Hepatocyte (in vitro differentiated cells): ENCODE results near the gene FMNL1. TPM values are rescaled to one million over a fixed set of nuclear protein-coding genes. Genes with fewer than 3 reads are reported as not detected.
A peak's percentile ranks its signal among the peaks of the same experiment; 100 is the strongest.

ENCODE experiments used
- DNase-seq: peaks from one replicate; pipeline ENCODE4 v3.0.0-alpha.2; 2016; ENCODE audit warnings: low spot score
- H2AFZ ChIP-seq: fragments of 200-600 bp; sonication (generic); 2 replicates; pipeline ENCODE4 v1.6.0; 2016; ENCODE audit warnings: antibody characterized with exemption, mild to moderate bottlenecking
- H3K27ac ChIP-seq: fragments of 200-600 bp; sonication (generic); 2 replicates; pipeline ENCODE4 v1.5.1; 2016; ENCODE audit warnings: mild to moderate bottlenecking
- H3K27me3 ChIP-seq: fragments of 200-600 bp; sonication (generic); 2 replicates; pipeline ENCODE4 v1.6.1; 2016
- H3K36me3 ChIP-seq: fragments of 200-600 bp; sonication (generic); replicated peaks from 2 replicates; pipeline ENCODE4 v1.5.1; 2016; ENCODE audit warnings: low read depth; ENCODE audit not compliant: insufficient read depth
- H3K4me1 ChIP-seq: fragments of 200-600 bp; sonication (generic); 2 replicates; pipeline ENCODE4 v1.5.1; 2016; ENCODE audit warnings: mild to moderate bottlenecking, moderate library complexity; ENCODE audit not compliant: insufficient read depth
- H3K4me2 ChIP-seq: fragments of 200-600 bp; sonication (generic); 2 replicates; pipeline ENCODE4 v1.6.0; 2016
- H3K4me3 ChIP-seq: fragments of 200-600 bp; sonication (generic); 2 replicates; pipeline ENCODE4 v1.5.1; 2016; ENCODE audit warnings: mild to moderate bottlenecking
- H3K79me2 ChIP-seq: fragments of 200-600 bp; sonication (generic); 2 replicates; pipeline ENCODE4 v1.6.0; 2017; ENCODE audit warnings: mild to moderate bottlenecking
- H3K9me2 ChIP-seq: fragments of 200-600 bp; sonication (generic); replicated peaks from 2 replicates; pipeline ENCODE4 v1.6.0; 2017; ENCODE audit warnings: mild to moderate bottlenecking; ENCODE audit not compliant: insufficient read depth
- H3K9me3 ChIP-seq: fragments of 200-600 bp; sonication (generic); 2 replicates; pipeline ENCODE4 v1.5.1; 2016; ENCODE audit warnings: low read depth, mild to moderate bottlenecking
- H4K20me1 ChIP-seq: fragments of 200-600 bp; sonication (generic); 2 replicates; pipeline ENCODE4 v1.6.0; 2016; ENCODE audit warnings: mild to moderate bottlenecking; ENCODE audit not compliant: insufficient read depth, poor library complexity, severe bottlenecking
- EZH2 ChIP-seq: fragments of 200-600 bp; sonication (generic); IDR thresholded peaks from 2 replicates; pipeline ENCODE4 v1.6.1; 2016; ENCODE audit warnings: antibody characterized with exemption, mild to moderate bottlenecking, borderline replicate concordance
- EZH2phosphoT487 ChIP-seq: fragments of 200-600 bp; sonication (generic); IDR thresholded peaks from one replicate; pipeline ENCODE4 v1.6.1; 2018; ENCODE audit warnings: antibody characterized with exemption, mild to moderate bottlenecking, low read depth, moderate library complexity; ENCODE audit not compliant: unreplicated experiment, severe bottlenecking
- WGBS: methylation state at CpG from one replicate; pipeline ENCODE4 v1.1.6; 2016; ENCODE audit warnings: low lambda C conversion rate; ENCODE audit errors: missing lambda C conversion rate; 5-methylcytosine and 5-hydroxymethylcytosine counted together
- polyA plus RNA-seq: library from polyadenylated mRNA; unstranded; fragments of >200 nt; fragmentation: Nextera tagmentation; extraction: Ambion mirVana; gene quantifications from 2 replicates; pipeline ENCODE4 v1.2.1, GENCODE V29; 2016
- total RNA-seq: library from RNA; depleted of rRNA; stranded (reverse); fragments of >200 nt; gene quantifications from 2 replicates; pipeline ENCODE4 v1.2.3, GENCODE V29; 2014
- TF ChIP-seq, protein P1 (sequence below): fragments of 200-600 bp; sonication (generic); IDR thresholded peaks from 2 replicates; pipeline ENCODE4 v1.5.1; 2016; ENCODE audit warnings: antibody characterized with exemption, mild to moderate bottlenecking; ENCODE audit not compliant: poor library complexity

FMNL1 gene
- total and polyA plus RNA-seq, 2 experiments from 2014 or later, result 0.30 to 1.2 TPM

DNA sequence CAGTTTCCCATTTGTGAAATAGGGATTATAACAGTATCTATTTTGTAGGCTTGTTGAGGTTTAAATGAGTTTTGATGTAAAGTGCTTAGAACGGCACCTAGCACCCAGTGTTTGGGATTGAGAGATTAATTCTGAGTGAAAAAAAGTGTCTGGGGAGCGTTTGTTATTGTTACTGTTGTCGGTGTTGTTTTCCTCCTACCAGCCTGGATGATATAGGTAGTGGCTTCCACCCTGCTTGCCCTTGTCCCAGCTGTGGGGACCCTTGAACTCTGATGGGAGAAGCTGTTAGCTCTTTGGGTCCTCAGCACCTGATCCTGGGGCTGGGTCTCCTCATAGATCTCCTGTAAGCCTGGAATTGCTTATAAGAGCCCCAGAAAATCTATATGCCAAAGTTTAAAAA is 4.9 kb downstream of the FMNL1 start:
- Histone ChIP-seq H3K79me2 (no peaks in the 10 kb centered on the region), H3K27ac (no peak overlapping the region), H3K9me2 (no peaks in the 10 kb centered on the region), H4K20me1 (no peaks in the 10 kb centered on the region), H2AFZ (no peak overlapping the region), H3K27me3 (peaks cover 22% of the 10 kb centered on the region), H3K4me1 (peaks cover 13% of the 10 kb centered on the region), H3K4me3 (no peak overlapping the region), H3K4me2 (no peak overlapping the region), H3K9me3 (no peaks in the 10 kb centered on the region), H3K36me3 (no peaks in the 10 kb centered on the region)
- WGBS, result 82% methylated on average over 3 of the region's 3 CpGs
- DNase-seq, result no peak
- TF ChIP-seq, protein P1, sequence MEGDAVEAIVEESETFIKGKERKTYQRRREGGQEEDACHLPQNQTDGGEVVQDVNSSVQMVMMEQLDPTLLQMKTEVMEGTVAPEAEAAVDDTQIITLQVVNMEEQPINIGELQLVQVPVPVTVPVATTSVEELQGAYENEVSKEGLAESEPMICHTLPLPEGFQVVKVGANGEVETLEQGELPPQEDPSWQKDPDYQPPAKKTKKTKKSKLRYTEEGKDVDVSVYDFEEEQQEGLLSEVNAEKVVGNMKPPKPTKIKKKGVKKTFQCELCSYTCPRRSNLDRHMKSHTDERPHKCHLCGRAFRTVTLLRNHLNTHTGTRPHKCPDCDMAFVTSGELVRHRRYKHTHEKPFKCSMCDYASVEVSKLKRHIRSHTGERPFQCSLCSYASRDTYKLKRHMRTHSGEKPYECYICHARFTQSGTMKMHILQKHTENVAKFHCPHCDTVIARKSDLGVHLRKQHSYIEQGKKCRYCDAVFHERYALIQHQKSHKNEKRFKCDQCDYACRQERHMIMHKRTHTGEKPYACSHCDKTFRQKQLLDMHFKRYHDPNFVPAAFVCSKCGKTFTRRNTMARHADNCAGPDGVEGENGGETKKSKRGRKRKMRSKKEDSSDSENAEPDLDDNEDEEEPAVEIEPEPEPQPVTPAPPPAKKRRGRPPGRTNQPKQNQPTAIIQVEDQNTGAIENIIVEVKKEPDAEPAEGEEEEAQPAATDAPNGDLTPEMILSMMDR, result no peak
- no peak for TF ChIP-seq EZH2
- no peak for TF ChIP-seq EZH2phosphoT487

GRCh38 chr17:45227101-45227925 is 5.6 kb downstream of the FMNL1 start:
- whole genome bisulfite sequencing, result 90% methylated on average over 8 of the region's 8 CpGs
- TF ChIP-seq, protein P1, result no peak
- TF ChIP-seq EZH2phosphoT487 (no peak), EZH2 (no peak)

DNA sequence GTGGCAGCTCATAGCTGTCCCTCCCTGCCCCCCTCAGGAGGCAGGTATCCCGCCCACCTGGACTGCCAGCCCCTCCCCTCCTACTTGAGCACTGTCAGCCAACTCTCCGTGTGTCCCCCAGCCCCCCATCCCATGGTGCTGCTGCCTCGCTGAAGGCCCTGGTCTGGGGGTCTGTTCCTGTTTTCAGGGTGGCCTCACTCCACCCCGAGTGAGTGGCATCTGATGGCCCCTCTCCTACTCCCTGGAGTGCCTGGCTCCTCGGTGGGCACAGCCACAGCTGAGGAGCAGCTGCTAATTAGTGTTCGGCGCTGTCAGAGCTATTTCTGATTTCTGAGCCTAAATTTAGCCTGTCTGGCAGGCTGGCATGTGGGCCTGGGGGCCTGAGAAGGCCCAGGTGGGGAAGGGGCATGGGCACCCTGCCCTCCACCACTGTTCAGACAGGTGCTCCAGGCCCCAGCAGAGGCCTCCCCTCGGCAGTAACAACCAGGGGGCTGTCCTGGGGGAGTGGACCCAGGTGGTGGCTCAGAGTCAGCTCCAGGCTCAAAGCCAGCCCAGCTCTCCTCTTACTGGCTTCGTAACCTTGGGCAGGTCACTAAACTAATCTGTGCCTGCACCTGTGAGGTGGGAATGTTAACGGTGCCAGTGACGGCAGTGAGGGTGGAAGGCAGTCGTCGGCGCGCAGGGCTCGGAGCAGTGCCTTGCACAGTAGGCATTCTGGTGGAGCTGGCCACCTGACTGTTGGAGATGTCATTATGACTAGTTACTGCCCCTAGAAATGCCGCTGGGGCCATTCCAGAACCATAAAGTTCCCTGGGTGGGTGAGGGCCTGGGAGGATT is 6.5 kb downstream of the FMNL1 start:
- peaks cover 11% of the 10 kb centered on the region for H3K27me3 ChIP-seq
- WGBS, result 80% methylated on average over 16 of the region's 17 CpGs
- H3K4me3 ChIP-seq, result no peak overlapping the region
- no peak for TF ChIP-seq EZH2
- TF ChIP-seq EZH2phosphoT487, result no peak
- TF ChIP-seq, protein P1, result no peak
- H2AFZ ChIP-seq, result no peak overlapping the region
- no peaks in the 10 kb centered on the region for H3K9me3 ChIP-seq
- H3K79me2 ChIP-seq, result no peaks in the 10 kb centered on the region
- peak; percentile 6 for DNase-seq
- peak overlapping the region; percentile 38 for H3K27ac ChIP-seq
- no peaks in the 10 kb centered on the region for H3K9me2 ChIP-seq
- no peaks in the 10 kb centered on the region for H3K36me3 ChIP-seq
- H3K4me2 ChIP-seq, result peak overlapping the region; percentile 30
- H4K20me1 ChIP-seq, result no peaks in the 10 kb centered on the region
- H3K4me1 ChIP-seq, result peaks cover 13% of the 10 kb centered on the region

More at GRCh38 chr17:45227101-45227925, 5.6 kb downstream of the FMNL1 start:
- Histone ChIP-seq H4K20me1 (no peaks in the 10 kb centered on the region), H3K9me3 (no peaks in the 10 kb centered on the region), H3K79me2 (no peaks in the 10 kb centered on the region), H3K27me3 (peaks cover 20% of the 10 kb centered on the region), H3K36me3 (no peaks in the 10 kb centered on the region), H3K27ac (no peak overlapping the region), H2AFZ (no peak overlapping the region), H3K4me2 (no peak overlapping the region), H3K4me3 (no peak overlapping the region), H3K9me2 (no peaks in the 10 kb centered on the region), H3K4me1 (peaks cover 13% of the 10 kb centered on the region)
- peak; percentile 4 for DNase-seq
